Measurements from ENCODE around the gene FHIT. TPM values are rescaled to one million over a fixed set of nuclear protein-coding genes. Genes with fewer than 3 reads are reported as not detected.

Gene FHIT
- total and polyA plus RNA-seq, 10 of the 15 experiments (the other 5 are each of a cell fraction or from before 2014, with no cell fraction given) = 4.2 to 14.9 (median 9.4) TPM

- ChIA-PET SMC1A (ENCODE audit: uncharacterized antibody, unreplicated experiment) (interaction anchor here (0.6 to 1.5 kb wide), 3 partner anchors 10 to 889 kb away, joined by 4 to 5 read pairs (median 4); no protein-coding TSS in a partner anchor), CTCF (interaction anchor here (1.1 kb wide), 1 partner anchor 11 kb away, joined by 3 read pairs; no protein-coding TSS in a partner anchor), RAD21 (ENCODE audit: unreplicated experiment) (no interaction called here), POLR2A (interaction anchor here (0.5 kb wide), 1 partner anchor 633 kb away, joined by 8 read pairs; no protein-coding TSS in a partner anchor)
- H3K27ac ChIP-seq (ENCODE audit: control insufficient read depth, insufficient read depth) = no peak overlapping the region
- 33% methylated on average over 3 of the region's 3 CpGs for WGBS (ENCODE audit: insufficient coverage, insufficient replicate concordance, low lambda C conversion rate, missing lambda C conversion rate)
- no peaks in the 10 kb centered on the region for H3K27me3 ChIP-seq (replicated peaks in 1 of 2; ENCODE audit: control insufficient read depth in 2 of 2, insufficient read depth in 2 of 2, low read length in 1 of 2)
- H4K20me1 ChIP-seq (ENCODE audit: control insufficient read depth, insufficient read depth) = no peaks in the 10 kb centered on the region
- H3K79me2 ChIP-seq (ENCODE audit: control insufficient read depth, insufficient read depth, low read length) = no peaks in the 10 kb centered on the region
- DNase-seq (ENCODE audit: low read depth, low spot score) (no peak), ATAC-seq (no peak), FAIRE-seq (no peak)
- no peak for TF ChIP-seq ZNF274 (IDR thresholded peaks at IDR 0.05; ENCODE audit: insufficient read depth, insufficient read length)
- TF ChIP-seq SREBF1 (IDR thresholded peaks at IDR 0.05; ENCODE audit: low read length) = no peak
- no peak for TF ChIP-seq RCOR1 (conservative IDR thresholded peaks at IDR 0.05; ENCODE audit: low read depth, low read length)
- TF ChIP-seq NR2C1 (IDR thresholded peaks at IDR 0.05) = no peak
- TF ChIP-seq RUNX3 (IDR thresholded peaks at IDR 0.05; ENCODE audit: low read length) = no peak
- TF ChIP-seq NRF1 (conservative IDR thresholded peaks at IDR 0.05; ENCODE audit: low read depth, low read length) = no peak
- TF ChIP-seq JUNB (IDR thresholded peaks at IDR 0.05) = no peak
- no peak for TF ChIP-seq MYC (IDR thresholded peaks at IDR 0.05; ENCODE audit: insufficient read depth, insufficient read length, insufficient replicate concordance, low read length, severe bottlenecking)
- no peak overlapping the region for H3K4me3 ChIP-seq
- no peaks in the 10 kb centered on the region for H3K4me1 ChIP-seq (ENCODE audit: control insufficient read depth, insufficient read depth, low read length)
- no peaks in the 10 kb centered on the region; the same call in 2 of the 3 replicates for H3K9me3 ChIP-seq (replicated peaks; ENCODE audit: control insufficient read depth, insufficient read depth, low read length)
- no TSS peak for BruUV-seq (replicated peaks)
- H3K9ac ChIP-seq (ENCODE audit: control insufficient read depth, insufficient read depth, low read length) = no peak overlapping the region
- H2AFZ ChIP-seq (ENCODE audit: control insufficient read depth, low read depth, low read length) = no peak overlapping the region
- intact Hi-C loops (cut with micrococcal nuclease; ENCODE audit: unreplicated experiment) (no loop called here), in situ Hi-C loops (cut with MboI) (no loop called here)
- H3K4me2 ChIP-seq (ENCODE audit: control insufficient read depth, insufficient read depth) = no peak overlapping the region
- no peaks in the 10 kb centered on the region for H3K36me3 ChIP-seq (ENCODE audit: control insufficient read depth in 2 of 2, insufficient read depth in 2 of 2, low read length in 1 of 2)
These were observed 504.4 kb downstream of the FHIT start for GRCh38 chr3:60746695-60747416.
